HEK293T (cell line): ENCODE measurements around the gene ESD.
"Not testable (repeated sequence)": the region's sequence is repeated elsewhere in the genome, so short reads cannot be mapped to it uniquely, and the experiment has no call there.

Experiments used
- BHLHE40 ChIP-seq: fragments of 450-650 bp; IDR thresholded peaks from 2 replicates; pipeline ENCODE4 v1.6.1; 2016; ENCODE audit warnings: mild to moderate bottlenecking, moderate library complexity, borderline replicate concordance
- ELF4 ChIP-seq: fragments of 450-650 bp; IDR thresholded peaks from 2 replicates; pipeline ENCODE4 v1.6.1; 2017; ENCODE audit warnings: antibody characterized with exemption
- FOXK2 ChIP-seq: fragments of 450-650 bp; IDR thresholded peaks from 2 replicates; pipeline ENCODE4 v1.6.1; 2016; ENCODE audit warnings: mild to moderate bottlenecking
- FOXM1 ChIP-seq: fragments of 450-650 bp; IDR thresholded peaks from 2 replicates; pipeline ENCODE4 v1.6.1; 2017; ENCODE audit warnings: mild to moderate bottlenecking, borderline replicate concordance
- HDGF ChIP-seq: fragments of 450-650 bp; IDR thresholded peaks from 2 replicates; pipeline ENCODE4 v1.6.1; 2017; ENCODE audit warnings: antibody characterized with exemption, borderline replicate concordance
- NFRKB ChIP-seq: fragments of 450-650 bp; IDR thresholded peaks from 2 replicates; pipeline ENCODE4 v1.6.1; 2016; ENCODE audit warnings: mild to moderate bottlenecking, moderate library complexity
- SP1 ChIP-seq: fragments of 450-650 bp; IDR thresholded peaks from 2 replicates; pipeline ENCODE4 v1.6.1; 2017

DNA sequence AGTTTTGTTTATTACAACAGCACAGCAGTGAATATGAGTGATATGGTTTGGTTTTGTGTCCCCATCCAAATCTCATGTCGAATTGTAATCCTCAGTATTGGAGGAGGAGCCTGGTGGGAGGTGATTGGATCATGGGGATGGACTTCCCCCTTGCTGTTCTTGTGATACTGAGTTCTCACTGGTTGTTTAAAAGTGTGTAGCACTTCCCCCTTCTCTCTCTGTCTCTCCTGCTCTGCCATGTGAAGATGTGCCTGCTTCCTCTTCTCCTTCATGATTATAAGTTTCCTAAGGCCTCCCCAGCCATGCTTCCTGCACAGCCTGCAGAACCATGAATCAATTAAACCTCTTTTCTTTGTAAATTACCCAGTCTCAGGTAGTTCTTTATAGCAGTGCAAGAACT, 8.0 kb upstream of the ESD start:
- not testable (repeated sequence) for TF ChIP-seq FOXM1, NFRKB, FOXK2, BHLHE40, HDGF, SP1, ELF4
